Tibial artery (tissue), 4 donors: ENCODE results near the gene KRTAP5-8.

Source experiments
- DNase-seq, 2 donors: peaks; one replicate each; pipeline ENCODE4 v3.0.0-alpha.2; 2019
- H3K27ac ChIP-seq, 2 donors: fragments of 200-600 bp; sonication (generic) in 1 of 2; 1 replicate in 1 of 2; 2 replicates in 1 of 2; pipeline ENCODE4 v1.5.1; 2018 to 2019; ENCODE audit warnings: mild to moderate bottlenecking in 1 of 2
- H3K27me3 ChIP-seq, 2 donors: fragments of 200-600 bp; sonication (generic) in 1 of 2; one replicate each; pipeline versions ENCODE4 v1.5.1 to v1.6.0; 2016 to 2019
- H3K36me3 ChIP-seq, 3 donors: fragments of 200-600 bp; sonication (generic) in 2 of 3; one replicate each; pipeline ENCODE4 v1.5.1; 2016 to 2019; ENCODE audit warnings: mild to moderate bottlenecking in 2 of 3
- H3K4me1 ChIP-seq, 4 donors: fragments of 200-600 bp; sonication (generic) in 2 of 4; 1 replicate in 3 of 4; 2 replicates in 1 of 4; pipeline ENCODE4 v1.5.1; 2016 to 2019
- H3K4me3 ChIP-seq, 2 donors: fragments of 200-600 bp; sonication (generic) in 1 of 2; 1 replicate in 1 of 2; 2 replicates in 1 of 2; pipeline ENCODE4 v1.5.1; 2018 to 2019; ENCODE audit warnings: mild to moderate bottlenecking in 2 of 2
- H3K9me3 ChIP-seq, 3 donors: fragments of 200-600 bp; sonication (generic) in 1 of 3; one replicate each; pipeline ENCODE4 v1.5.1; 2016 to 2019
- intact Hi-C: fragments of 100-400 bp; cut with DNase I; formaldehyde crosslinking; loops from one replicate; pipeline ENCODE4 v1.15.0; 2023; ENCODE audit warnings: low total_unique reads
- TF ChIP-seq, protein P1 (sequence below), 2 experiments: fragments of 200-600 bp in 1 of 2; fragments of 450-650 bp in 1 of 2; IDR thresholded peaks; one replicate each; pipeline ENCODE4 v1.5.1; 2017 to 2019; ENCODE audit warnings: antibody characterized with exemption in 2 of 2, mild to moderate bottlenecking in 1 of 2, moderate library complexity in 1 of 2

The KRTAP5-8 gene

DNA sequence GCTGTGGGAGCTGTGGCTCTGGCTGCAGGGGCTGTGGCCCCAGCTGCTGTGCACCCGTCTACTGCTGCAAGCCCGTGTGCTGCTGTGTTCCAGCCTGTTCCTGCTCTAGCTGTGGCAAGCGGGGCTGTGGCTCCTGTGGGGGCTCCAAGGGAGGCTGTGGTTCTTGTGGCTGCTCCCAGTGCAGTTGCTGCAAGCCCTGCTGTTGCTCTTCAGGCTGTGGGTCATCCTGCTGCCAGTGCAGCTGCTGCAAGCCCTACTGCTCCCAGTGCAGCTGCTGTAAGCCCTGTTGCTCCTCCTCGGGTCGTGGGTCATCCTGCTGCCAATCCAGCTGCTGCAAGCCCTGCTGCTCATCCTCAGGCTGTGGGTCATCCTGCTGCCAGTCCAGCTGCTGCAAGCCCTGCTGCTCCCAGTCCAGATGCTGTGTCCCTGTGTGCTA is 10.9 kb downstream of the KRTAP5-8 start:
- DNase-seq, result no peak
- peaks cover 0 to 3% (median 0%) of the 10 kb centered on the region in 3 donors for H3K9me3 ChIP-seq
- intact Hi-C loops, result no loop called here
- peaks cover 0 to 14% of the 10 kb centered on the region in 2 donors for H3K27me3 ChIP-seq
- no peaks in the 10 kb centered on the region for H3K4me1 ChIP-seq
- TF ChIP-seq, protein P1, sequence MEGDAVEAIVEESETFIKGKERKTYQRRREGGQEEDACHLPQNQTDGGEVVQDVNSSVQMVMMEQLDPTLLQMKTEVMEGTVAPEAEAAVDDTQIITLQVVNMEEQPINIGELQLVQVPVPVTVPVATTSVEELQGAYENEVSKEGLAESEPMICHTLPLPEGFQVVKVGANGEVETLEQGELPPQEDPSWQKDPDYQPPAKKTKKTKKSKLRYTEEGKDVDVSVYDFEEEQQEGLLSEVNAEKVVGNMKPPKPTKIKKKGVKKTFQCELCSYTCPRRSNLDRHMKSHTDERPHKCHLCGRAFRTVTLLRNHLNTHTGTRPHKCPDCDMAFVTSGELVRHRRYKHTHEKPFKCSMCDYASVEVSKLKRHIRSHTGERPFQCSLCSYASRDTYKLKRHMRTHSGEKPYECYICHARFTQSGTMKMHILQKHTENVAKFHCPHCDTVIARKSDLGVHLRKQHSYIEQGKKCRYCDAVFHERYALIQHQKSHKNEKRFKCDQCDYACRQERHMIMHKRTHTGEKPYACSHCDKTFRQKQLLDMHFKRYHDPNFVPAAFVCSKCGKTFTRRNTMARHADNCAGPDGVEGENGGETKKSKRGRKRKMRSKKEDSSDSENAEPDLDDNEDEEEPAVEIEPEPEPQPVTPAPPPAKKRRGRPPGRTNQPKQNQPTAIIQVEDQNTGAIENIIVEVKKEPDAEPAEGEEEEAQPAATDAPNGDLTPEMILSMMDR (IDR thresholded peaks at IDR 0.05), result no peak
- no peak overlapping the region for H3K4me3 ChIP-seq
- no peaks in the 10 kb centered on the region for H3K36me3 ChIP-seq
- H3K27ac ChIP-seq, result no peak overlapping the region

DNA sequence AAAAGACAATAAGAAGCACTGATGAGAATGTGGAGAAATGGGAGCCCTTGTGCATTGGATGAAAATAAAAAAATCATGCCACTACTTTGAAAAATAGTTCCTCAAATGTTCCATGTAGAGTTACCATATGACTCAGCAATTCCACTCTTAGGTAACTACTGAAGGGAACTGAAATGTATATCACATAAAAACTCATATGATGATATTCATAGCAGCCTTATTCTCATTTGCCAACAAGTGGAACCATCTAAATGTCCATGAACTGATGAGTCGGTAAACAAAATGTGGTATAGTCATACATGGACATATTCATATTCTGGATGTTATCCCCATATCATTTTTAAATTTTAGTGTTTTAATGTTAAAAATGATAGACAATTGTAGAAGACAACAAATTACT is 13.9 kb downstream of the KRTAP5-8 start:
- intact Hi-C loops, result no loop called here
- H3K4me3 ChIP-seq, result no peak overlapping the region
- H3K36me3 ChIP-seq, result no peaks in the 10 kb centered on the region
- no peak for DNase-seq
- peaks cover 0 to 3% (median 0%) of the 10 kb centered on the region in 3 donors for H3K9me3 ChIP-seq
- TF ChIP-seq, protein P1 (IDR thresholded peaks at IDR 0.05), result no peak
- H3K4me1 ChIP-seq, result no peaks in the 10 kb centered on the region
- no peak overlapping the region for H3K27ac ChIP-seq
- peaks cover 0 to 21% of the 10 kb centered on the region in 2 donors for H3K27me3 ChIP-seq

DNA sequence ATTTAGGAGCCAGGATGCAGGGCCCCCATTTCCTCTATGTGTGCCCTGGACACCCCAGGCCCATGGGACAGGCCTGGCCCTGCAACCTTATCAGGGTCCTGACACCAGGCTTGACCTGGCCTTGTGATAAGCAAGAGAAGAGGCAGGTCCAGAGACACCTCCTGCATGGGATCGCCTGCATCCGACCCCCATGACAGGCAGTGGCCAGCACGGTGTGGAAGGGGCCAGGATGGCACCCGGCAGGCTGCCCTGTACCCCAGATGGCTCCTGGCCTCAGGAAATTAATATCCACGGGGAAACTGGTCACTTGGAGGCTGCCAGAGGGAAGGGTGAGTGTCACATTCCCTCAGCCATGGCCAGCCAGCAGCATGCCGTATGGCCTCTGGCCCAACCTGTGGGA is 17.2 kb downstream of the KRTAP5-8 start:
- TF ChIP-seq, protein P1 (IDR thresholded peaks at IDR 0.05), result no peak
- no peak overlapping the region for H3K4me3 ChIP-seq
- no peak for DNase-seq
- H3K9me3 ChIP-seq, result no peaks in the 10 kb centered on the region
- H3K27me3 ChIP-seq, result peaks cover 0 to 6% of the 10 kb centered on the region in 2 donors
- no peaks in the 10 kb centered on the region for H3K36me3 ChIP-seq
- no peaks in the 10 kb centered on the region for H3K4me1 ChIP-seq
- intact Hi-C loops, result no loop called here
- no peak overlapping the region for H3K27ac ChIP-seq

DNA sequence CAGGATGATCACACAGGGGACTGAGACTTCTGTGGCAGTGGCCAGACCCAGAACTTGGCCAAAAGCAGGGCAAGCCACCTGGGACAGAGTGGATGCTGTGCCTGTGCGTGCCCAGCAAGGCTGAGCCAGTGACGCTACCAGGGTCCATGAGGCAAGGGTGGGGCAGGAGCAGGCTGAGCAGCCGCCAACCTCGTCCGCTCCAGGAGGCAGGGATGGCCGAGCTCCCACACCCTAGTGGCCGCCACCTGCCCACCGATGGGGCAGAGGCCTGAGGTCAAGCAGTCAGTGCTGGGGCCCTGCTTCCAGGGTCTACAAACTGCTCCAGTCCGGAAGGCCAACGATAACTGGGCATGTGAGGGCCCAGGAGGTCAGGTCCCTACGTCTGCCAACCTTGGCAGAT is 17.7 kb downstream of the KRTAP5-8 start:
- TF ChIP-seq, protein P1 (IDR thresholded peaks at IDR 0.05), result no peak
- no peak overlapping the region for H3K27ac ChIP-seq
- no peaks in the 10 kb centered on the region for H3K4me1 ChIP-seq
- no peaks in the 10 kb centered on the region for H3K36me3 ChIP-seq
- intact Hi-C loops, result no loop called here
- no peak overlapping the region for H3K4me3 ChIP-seq
- H3K9me3 ChIP-seq, result peaks cover 0 to 2% (median 0%) of the 10 kb centered on the region in 3 donors
- no peak for DNase-seq
- peaks cover 0 to 6% of the 10 kb centered on the region in 2 donors for H3K27me3 ChIP-seq

DNA sequence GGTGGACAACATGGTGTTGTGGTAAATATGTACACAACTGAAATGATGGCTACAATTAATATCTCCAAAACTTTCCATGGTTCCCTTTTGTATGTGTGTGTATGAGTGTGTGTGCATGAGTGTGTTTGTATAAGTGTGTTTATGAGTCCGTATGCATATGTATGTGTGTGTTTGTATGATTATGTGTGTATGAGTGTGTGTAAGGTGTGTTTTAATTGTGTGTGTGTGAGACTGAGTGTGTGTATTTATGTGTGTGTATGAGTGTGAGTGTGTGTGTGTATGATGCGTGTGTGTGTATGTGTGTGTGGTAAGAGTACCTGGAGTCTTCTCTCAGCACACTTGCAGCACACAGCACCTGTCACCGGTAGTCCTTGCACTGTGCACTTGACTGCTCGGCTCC is 18.2 kb downstream of the KRTAP5-8 start:
- DNase-seq, result no peak
- Histone ChIP-seq H3K27me3 (peaks cover 0 to 6% of the 10 kb centered on the region in 2 donors), H3K4me1 (no peaks in the 10 kb centered on the region), H3K36me3 (no peaks in the 10 kb centered on the region), H3K4me3 (no peak overlapping the region), H3K9me3 (peaks cover 0 to 3% (median 0%) of the 10 kb centered on the region in 3 donors), H3K27ac (no peak overlapping the region)
- intact Hi-C loops, result no loop called here
- TF ChIP-seq, protein P1 (IDR thresholded peaks at IDR 0.05), result no peak

DNA sequence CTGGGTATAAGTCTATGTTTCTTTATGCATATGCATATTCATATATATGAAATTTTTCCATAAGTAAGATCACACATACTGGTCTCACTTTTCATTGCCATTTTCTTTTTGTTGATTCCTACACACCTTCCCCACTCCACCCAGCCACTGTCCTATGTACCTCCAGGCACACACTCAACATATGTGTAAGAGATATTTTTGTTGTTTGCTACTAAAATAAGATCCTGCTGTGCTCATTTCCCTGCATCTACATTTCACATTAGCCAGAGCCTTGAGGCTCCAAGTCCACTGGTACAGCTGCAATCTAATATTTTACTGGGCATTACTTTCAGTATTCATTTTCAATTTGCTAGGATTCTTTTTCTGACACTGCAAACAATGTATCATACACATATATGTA is 19.4 kb downstream of the KRTAP5-8 start:
- Histone ChIP-seq H3K27ac (no peak overlapping the region), H3K27me3 (peaks cover 0 to 9% of the 10 kb centered on the region in 2 donors), H3K4me1 (no peaks in the 10 kb centered on the region), H3K4me3 (no peak overlapping the region), H3K36me3 (no peaks in the 10 kb centered on the region), H3K9me3 (peaks cover 0 to 3% (median 0%) of the 10 kb centered on the region in 3 donors)
- intact Hi-C loops, result no loop called here
- TF ChIP-seq, protein P1 (IDR thresholded peaks at IDR 0.05), result no peak
- no peak for DNase-seq
